HG03520 (cell line): ENCODE measurements around the gene BLVRB.
A peak's percentile ranks its signal among the peaks of the same experiment; 100 is the strongest.
"Not testable (repeated sequence)": the region's sequence is repeated elsewhere in the genome, so short reads cannot be mapped to it uniquely, and the experiment has no call there.

Source experiments
- ATAC-seq: cut with Tn5 transposase; IDR thresholded peaks from one replicate; pipeline ENCODE4 v1.9.1; 2021; ENCODE audit warnings: mild to moderate bottlenecking, moderate library complexity; ENCODE audit not compliant: unreplicated experiment

BLVRB gene

GRCh38 chr19:40452016-40452415 lies 13.5 kb downstream of the BLVRB start:
- no peak for ATAC-seq

- ATAC-seq = no peak
These were observed 14.9 kb downstream of the BLVRB start for GRCh38 chr19:40450664-40451063.

- no peak for ATAC-seq
These were observed 16.0 kb downstream of the BLVRB start for GRCh38 chr19:40449506-40449905.

- no peak for ATAC-seq
These were observed 19.2 kb downstream of the BLVRB start for GRCh38 chr19:40446263-40446784.

GRCh38 chr19:40445780-40446262 lies 19.7 kb downstream of the BLVRB start:
- ATAC-seq = no peak

- no peak for ATAC-seq
These were observed 20.7 kb downstream of the BLVRB start for GRCh38 chr19:40444825-40445312.

GRCh38 chr19:40444000-40444824 lies 21.3 kb downstream of the BLVRB start, which contains the start of gene SERTAD3:
TSS of gene SERTAD3 (minus strand) at chr19:40444335. CDS start at chr19:40442080, 2,255 bp downstream.
- ATAC-seq = peak; percentile 63

- peak; percentile 58 for ATAC-seq
These were observed 22.2 kb downstream of the BLVRB start for GRCh38 chr19:40443131-40443999.

- ATAC-seq = no peak
These were observed 23.0 kb downstream of the BLVRB start for GRCh38 chr19:40442328-40443130.

GRCh38 chr19:40441719-40442253 lies 23.8 kb downstream of the BLVRB start:
- no peak for ATAC-seq

GRCh38 chr19:40438284-40438683 lies 27.3 kb downstream of the BLVRB start:
- ATAC-seq = no peak

- ATAC-seq = no peak
These were observed 31.9 kb downstream of the BLVRB start for GRCh38 chr19:40433391-40434216.

- not testable (repeated sequence) for ATAC-seq
These were observed 32.8 kb downstream of the BLVRB start for GRCh38 chr19:40432760-40433159.

- no peak for ATAC-seq
These were observed 33.8 kb downstream of the BLVRB start for GRCh38 chr19:40431698-40432097.

- ATAC-seq = not testable (repeated sequence)
These were observed 35.3 kb downstream of the BLVRB start for GRCh38 chr19:40430242-40430641.

GRCh38 chr19:40428197-40428596 lies 37.3 kb downstream of the BLVRB start:
- ATAC-seq = not testable (repeated sequence)

- peak; percentile 80 for ATAC-seq
These were observed 39.9 kb downstream of the BLVRB start, which contains the start of gene SERTAD1 for GRCh38 chr19:40425450-40426287. TSS of gene SERTAD1 (minus strand) at chr19:40425992. CDS start at chr19:40423546, 2,446 bp downstream.
